ENCODE data around the gene SLC10A7.

DNA sequence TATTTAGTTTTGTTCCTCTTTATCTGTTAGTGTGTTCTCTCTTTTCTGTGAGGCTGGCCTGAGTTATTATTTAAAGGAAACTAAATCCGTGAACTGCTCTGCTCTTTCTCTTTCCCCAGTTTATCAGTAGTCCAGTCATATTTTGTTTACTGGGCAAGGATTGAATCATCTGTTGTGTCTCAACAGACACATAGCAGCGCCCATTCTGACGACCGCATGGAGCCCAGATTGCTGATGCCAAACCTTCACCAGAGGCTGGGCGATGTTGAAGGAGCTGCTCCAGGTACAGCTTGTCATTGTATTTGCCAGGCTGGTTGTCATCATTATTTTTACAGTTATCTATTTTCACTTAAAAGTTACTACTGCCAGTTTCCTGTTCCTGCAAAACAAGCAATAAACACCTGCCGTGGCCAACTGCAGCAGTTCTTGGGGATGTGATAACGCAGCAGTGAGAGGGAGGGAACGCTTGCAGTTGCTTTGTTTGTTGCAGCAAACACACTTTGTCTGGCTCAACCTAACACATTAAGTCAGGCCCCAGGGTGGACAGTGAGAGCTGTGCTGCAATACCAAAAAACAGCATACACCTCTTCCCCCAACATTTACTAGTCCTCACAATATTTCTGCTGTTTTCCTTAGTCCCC is 297.3 kb downstream of the SLC10A7 start:
- no peak for TF ChIP-seq CTCF (optimal IDR thresholded peaks at IDR 0.05 in 1 of 3, IDR thresholded peaks at IDR 0.05 in 1 of 3, conservative IDR thresholded peaks at IDR 0.05 in 1 of 3; ENCODE audit: extremely low read depth in 1 of 3, insufficient read depth in 2 of 3, low read length in 3 of 3)
- no peak for TF ChIP-seq EZH2 (IDR thresholded peaks at IDR 0.05; ENCODE audit: low read length)

Measured in keratinocyte (primary cell).